Activated CD4-positive, alpha-beta T cell treated with anti-CD3 and anti-CD28 coated beads, Interleukin-2, amount 50 U/mL, for 48 hours (primary cell): ENCODE data around the gene R3HCC1L.

ENCODE experiments used
- DNase-seq, 2 experiments: peaks; one replicate each; pipeline ENCODE4 v3.0.0-alpha.2; 2020

R3HCC1L gene

GRCh38 chr10:98134431-98135221, at the start of gene R3HCC1L:
Gene R3HCC1L (plus strand): TSS chr10:98134657. CDS start chr10:98208115, 73,458 bp downstream.
- peak; percentile 94 to 96 for DNase-seq

GRCh38 chr10:98085238-98085637, 49.2 kb upstream of the R3HCC1L start:
- no peak for DNase-seq

DNA sequence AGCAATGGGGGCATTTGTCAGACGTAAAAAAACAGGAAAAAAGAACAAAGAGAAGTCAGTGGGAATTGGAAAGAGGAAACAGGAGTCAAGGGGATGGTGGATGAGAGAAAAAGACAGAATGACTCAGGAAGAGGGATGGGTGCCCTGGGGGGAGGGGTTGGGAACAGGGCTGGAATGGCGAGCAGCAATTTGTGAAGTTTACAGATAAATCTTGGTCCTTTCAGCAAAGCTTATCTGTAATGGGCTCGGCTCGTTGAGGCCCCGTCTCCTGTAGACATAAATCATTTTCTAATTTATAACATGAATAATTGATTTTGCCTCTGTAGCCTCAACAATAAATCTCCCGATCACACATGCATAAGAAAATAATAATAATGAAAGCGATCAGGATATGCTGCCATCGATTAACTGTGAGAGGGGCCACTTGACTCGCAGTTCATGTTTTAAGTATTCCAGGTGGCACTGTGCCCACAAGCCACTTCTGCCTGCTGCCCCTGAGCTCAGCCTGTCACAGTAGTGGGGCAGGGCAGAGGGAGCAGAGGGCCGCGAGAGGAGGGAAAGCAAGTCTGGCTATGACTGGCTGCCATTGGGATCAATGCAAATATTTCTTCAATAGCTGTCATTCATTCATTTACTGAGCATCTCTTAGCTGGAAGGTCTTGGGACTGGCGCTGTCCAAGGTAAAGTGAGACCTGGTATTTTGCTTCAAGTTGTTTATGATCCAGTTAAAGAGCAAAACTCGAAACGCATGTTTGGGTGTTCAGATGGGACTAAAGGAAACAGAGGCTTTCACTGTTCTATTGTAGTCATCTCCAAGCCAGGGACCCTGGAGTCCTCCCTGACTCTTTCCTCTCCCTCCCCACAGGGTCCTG, 47.4 kb upstream of the R3HCC1L start:
- DNase-seq = no peak

DNA sequence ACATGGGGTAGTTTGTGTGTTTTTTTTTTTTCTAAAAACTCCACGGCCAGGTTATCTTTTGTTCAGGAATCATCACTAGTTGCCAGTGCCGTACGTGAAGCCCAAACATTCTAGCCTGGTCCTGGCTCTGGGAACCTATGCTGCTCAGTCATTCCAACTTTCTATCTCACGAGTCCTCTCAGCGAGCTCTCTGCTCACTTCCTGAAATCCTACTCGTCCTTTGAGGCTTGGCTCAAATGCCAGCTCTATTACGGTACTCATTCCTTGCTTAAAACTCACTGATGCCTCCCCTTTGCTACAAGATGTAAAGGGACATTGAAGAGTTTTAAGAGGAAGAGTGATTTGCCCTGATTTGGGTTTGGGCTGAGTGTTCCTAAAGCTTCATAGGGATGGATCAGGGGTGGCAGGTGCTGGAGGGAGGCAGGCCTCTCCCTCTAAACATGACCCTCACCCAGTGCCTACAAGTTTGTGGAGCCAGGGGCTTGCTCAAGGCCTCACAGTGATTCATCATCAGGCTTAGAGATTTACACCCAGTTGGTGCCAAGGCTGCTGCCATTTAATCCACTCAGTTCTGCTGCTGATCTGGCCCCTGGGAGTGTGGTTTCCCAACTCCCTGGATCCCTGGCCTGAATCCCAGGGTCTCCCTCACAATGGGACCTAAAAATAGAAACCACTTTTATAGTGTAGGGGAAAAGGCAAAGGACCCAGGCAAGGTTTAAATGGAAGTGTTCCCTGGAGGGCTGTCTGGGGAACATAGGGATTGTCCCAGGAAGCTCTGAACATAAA, 46.1 kb upstream of the R3HCC1L start:
- DNase-seq = no peak

DNA sequence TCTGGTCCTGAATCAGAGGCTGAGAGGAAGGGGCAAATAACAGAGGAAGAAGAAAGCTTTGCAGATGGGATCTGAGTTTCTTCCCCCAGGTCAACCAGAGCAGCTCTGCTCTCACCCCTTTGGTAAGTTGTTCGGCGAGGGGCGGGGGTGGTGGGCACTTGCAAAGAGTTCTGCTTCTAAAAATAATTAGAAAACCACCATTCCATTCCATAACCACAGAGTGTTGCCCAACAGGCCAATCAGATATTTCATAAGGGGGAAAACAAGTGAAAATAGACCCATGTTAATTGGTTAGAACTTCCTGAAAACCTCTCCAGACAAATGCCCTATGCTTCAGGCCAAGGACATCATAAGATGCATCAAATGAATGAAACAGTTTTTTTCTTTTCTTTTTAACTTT, 43.6 kb upstream of the R3HCC1L start:
- no peak for DNase-seq

GRCh38 chr10:98096316-98096715, 38.1 kb upstream of the R3HCC1L start:
- no peak for DNase-seq

DNA sequence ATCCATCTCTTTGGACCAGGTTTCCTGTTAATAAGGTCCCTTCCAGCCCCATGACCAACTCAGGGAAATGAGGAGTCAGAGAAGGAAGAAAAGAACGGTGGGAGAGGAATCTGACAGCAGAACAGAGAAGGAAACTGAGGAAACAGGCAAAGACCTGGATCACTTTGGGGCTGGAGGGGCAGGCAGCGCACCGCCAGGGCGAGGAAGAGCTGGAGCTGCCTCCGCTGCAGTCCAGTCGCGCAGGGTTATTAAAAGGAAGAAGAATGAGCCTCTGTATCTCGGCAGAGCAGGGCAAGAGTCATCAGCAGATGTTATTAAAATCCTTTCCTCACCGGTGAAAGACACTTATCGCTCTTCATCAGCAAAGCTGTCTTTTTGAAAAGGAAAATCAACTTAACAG, 37.7 kb upstream of the R3HCC1L start:
- DNase-seq = no peak

DNA sequence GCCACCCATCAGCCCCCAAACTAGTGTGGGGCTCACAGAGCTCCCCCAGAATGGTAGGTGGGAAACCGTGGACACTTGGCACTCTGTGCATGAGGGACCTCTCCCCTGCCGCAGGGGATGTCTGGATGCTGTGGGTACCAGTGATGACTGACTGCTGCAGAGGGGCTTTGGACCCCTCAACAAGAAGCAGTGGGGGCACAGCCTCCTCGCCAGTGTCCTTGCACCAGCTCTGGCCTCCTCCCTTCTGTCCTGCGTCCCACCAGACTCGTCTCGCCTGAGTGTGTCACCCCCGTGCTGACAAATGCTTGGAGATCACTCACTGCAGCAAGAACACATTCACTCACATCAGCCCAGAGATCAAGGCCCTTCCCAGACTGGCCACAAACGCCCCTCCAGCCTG, 37.3 kb upstream of the R3HCC1L start:
- no peak for DNase-seq

- DNase-seq = no peak
These were observed 36.8 kb upstream of the R3HCC1L start for GRCh38 chr10:98097616-98098015.

DNA sequence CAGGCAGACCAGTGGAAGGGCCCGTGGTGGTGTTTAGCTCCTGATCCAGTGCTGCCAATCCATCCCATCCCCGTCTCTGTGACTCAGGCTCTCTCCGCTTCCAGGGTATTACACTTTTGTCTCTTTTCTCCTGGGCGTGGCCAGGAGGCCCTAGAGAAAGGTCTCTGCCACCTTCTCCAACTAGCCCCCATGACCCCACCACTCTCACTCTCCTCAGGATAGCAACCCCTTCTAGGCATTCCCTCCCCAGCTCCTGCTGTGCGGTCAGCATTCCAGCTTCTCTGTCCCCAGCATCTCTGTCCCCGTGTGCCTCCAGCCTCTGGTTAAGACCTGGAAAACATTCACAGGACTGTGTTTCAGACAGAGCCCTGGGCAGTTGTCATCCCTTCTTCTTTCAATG, 36.2 kb upstream of the R3HCC1L start:
- no peak for DNase-seq

DNA sequence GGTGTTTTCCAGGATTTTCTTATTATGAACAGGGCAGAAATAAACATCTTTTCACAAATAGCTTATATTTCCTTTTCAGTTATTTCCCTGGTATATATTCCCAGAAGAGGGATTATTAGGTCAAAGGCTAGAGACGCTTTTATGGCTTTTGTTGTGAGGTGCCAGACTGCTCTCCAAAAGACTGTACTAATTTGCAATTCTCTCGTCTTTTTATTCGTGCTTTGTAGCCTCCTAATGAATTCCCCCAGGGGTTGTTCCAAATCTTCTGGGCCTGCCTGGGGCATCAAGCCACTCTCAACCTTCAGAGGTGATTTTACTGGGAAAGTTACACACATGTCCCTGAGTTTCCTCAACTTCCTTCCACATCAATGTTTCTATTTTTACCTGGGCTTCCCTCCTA, 34.0 kb upstream of the R3HCC1L start:
- DNase-seq = no peak

GRCh38 chr10:98101366-98101765, 33.1 kb upstream of the R3HCC1L start:
- no peak for DNase-seq

- no peak for DNase-seq
These were observed 30.3 kb upstream of the R3HCC1L start for GRCh38 chr10:98104125-98104524.

GRCh38 chr10:98106531-98106930, 27.9 kb upstream of the R3HCC1L start:
- no peak for DNase-seq

- DNase-seq = no peak
These were observed 26.6 kb upstream of the R3HCC1L start for GRCh38 chr10:98107644-98108430.

DNA sequence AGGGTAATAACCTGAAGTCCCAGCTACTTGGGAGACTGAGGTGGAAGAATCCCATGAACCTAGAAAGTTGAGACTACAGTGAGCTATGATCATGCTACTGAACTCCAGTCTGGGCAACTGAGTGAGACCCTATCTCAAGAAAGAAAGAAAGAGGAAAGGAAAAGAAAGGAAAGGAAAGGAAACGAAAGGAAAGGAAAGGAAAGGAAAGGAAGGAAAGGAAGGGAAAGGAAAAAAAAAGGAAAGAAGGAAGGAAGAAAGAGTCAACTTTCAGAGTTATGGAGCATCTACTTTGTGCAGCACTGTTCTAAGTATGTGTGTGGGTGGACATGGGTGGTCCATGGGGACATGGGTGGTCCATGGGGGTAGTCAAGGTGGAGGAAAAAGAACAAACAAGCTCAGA, 24.1 kb upstream of the R3HCC1L start:
- no peak for DNase-seq

GRCh38 chr10:98115031-98115787, 19.2 kb upstream of the R3HCC1L start:
- DNase-seq = no peak

DNA sequence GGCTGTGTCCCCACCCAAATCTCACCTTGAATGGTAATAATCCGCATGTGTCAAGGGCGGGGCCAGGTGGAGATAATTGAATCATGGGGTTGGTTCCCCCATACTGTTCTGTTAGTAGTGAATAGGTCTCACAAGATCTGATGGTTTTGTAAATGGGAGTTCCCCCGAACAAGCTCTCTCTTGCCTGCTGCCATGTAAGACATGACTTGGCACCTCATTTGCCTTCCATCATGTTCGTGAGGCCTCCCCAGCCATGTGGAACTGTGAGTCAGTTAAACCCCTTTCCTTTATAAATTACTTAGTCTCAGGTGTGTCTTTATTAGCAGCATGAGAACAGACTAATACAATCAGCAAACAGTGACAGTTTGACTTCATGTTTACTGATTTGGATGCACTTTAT, 14.6 kb upstream of the R3HCC1L start:
- DNase-seq = no peak

DNA sequence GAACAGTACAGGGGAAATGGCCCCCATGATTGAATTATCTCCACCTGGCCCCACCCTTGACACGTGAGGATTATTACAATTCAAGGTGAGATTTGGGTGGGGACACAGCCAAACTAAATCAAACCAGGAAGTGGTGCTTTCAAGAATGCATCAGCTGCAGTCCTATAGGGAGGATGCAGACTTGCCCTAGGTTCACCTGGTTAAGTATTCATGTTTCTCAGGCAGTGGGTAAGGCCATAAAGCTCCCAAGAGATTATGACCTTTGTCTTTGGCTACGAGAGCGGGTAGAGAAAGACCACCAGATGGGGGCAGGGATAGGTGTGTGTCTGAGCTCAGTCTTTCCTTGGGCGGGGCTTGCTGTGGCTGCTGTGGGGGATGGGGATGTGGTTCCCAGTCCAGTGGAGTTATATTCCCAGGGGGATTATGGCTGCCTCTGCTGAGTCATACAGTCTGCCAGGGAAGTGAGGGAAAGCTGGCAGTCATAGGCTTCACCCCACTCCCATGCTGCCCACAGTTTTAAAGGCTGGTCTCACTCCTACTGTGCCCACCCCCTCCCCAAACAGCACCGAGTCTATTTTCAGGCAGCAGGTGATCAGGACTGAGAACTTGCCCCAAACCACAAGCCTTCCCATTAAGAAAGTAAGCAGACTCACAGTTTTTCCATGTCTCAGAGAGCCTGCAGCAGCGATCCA, 8.4 kb upstream of the R3HCC1L start:
- no peak for DNase-seq

DNA sequence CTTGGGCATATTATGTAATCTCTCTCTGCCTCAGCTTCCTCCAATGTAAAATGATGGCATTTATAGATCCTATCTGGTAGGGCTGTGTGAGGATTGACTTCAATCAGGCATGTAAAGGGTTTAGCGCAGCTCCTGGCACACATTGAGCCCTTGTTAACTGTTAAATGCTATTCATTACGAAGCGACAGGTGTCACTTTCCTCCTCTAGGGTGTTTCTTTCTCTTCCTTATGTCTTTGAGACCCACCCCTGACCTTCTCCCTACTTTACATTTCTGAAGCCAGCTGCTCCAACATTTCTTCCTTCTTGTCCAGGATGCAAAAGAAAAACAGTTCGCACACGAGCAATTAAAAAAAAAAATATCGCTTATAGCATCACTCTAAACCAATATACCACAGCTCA, 5.7 kb upstream of the R3HCC1L start:
- DNase-seq = no peak

GRCh38 chr10:98131619-98132018, 2.8 kb upstream of the R3HCC1L start:
- no peak for DNase-seq
